Spleen (tissue), 11 donors: Measurements from ENCODE around the gene OR5K4. TPM values are rescaled to one million over a fixed set of nuclear protein-coding genes. Genes with fewer than 3 reads are reported as not detected.

Experiments
- DNase-seq: peaks from one replicate; pipeline ENCODE4 v3.0.0-alpha.2; 2020
- H3K27ac ChIP-seq, 8 donors: fragments of 200-600 bp; sonication (generic) in 7 of 8; 1 replicate in 4 of 8; 2 replicates in 4 of 8; pipeline versions ENCODE4 v1.5.0 to v1.8.0; 2016 to 2021; ENCODE audit warnings: inconsistent platforms in 4 of 8, mild to moderate bottlenecking in 4 of 8, moderate library complexity in 1 of 8
- H3K27me3 ChIP-seq, 7 donors: fragments of 200-600 bp; sonication (generic) in 6 of 7; replicated peaks in 1 of 7; 1 replicate in 4 of 7; 2 replicates in 3 of 7; pipeline versions ENCODE4 v1.5.0 to v1.8.0; 2016 to 2021; ENCODE audit warnings: inconsistent platforms in 3 of 7, mild to moderate bottlenecking in 1 of 7
- H3K36me3 ChIP-seq, 6 donors: fragments of 200-600 bp; sonication (generic) in 5 of 6; 1 replicate in 4 of 6; 2 replicates in 2 of 6; pipeline versions ENCODE4 v1.5.0 to v1.8.0; 2016 to 2021; ENCODE audit warnings: inconsistent platforms in 2 of 6
- H3K4me1 ChIP-seq, 6 donors: fragments of 200-600 bp; sonication (generic) in 5 of 6; 1 replicate in 3 of 6; 2 replicates in 3 of 6; pipeline versions ENCODE4 v1.5.0 to v1.8.0; 2016 to 2021; ENCODE audit warnings: inconsistent platforms in 3 of 6
- H3K4me3 ChIP-seq, 8 donors: fragments of 200-600 bp; sonication (generic) in 7 of 8; 1 replicate in 4 of 8; 2 replicates in 4 of 8; pipeline versions ENCODE4 v1.5.0 to v1.8.0; 2016 to 2021; ENCODE audit warnings: inconsistent platforms in 4 of 8, mild to moderate bottlenecking in 4 of 8, moderate library complexity in 2 of 8
- H3K9me3 ChIP-seq, 8 donors: fragments of 200-600 bp; sonication (generic) in 7 of 8; 1 replicate in 4 of 8; 2 replicates in 4 of 8; pipeline versions ENCODE4 v1.5.0 to v1.8.0; 2016 to 2021; ENCODE audit warnings: inconsistent platforms in 4 of 8
- CTCF ChIP-seq, 11 experiments: fragments of 200-600 bp in 7 of 11; fragments of 450-650 bp in 4 of 11; sonication (generic) in 4 of 11; IDR thresholded peaks in 8 of 11; conservative IDR thresholded peaks in 3 of 11; 1 replicate in 7 of 11; 2 replicates in 4 of 11; pipeline versions ENCODE4 v1.4.0 to v1.8.0; 2016 to 2021; ENCODE audit warnings: antibody characterized with exemption in 11 of 11, inconsistent platforms in 4 of 11, mild to moderate bottlenecking in 1 of 11
- POLR2A ChIP-seq, 3 donors: fragments of 450-650 bp; IDR thresholded peaks; one replicate each; pipeline ENCODE4 v1.5.1; 2017; ENCODE audit warnings: antibody characterized with exemption in 3 of 3, mild to moderate bottlenecking in 1 of 3
- POLR2AphosphoS5 ChIP-seq, 3 donors: sonication (generic); formaldehyde crosslinking; IDR thresholded peaks; one replicate each; pipeline ENCODE4 v1.5.1; 2017; ENCODE audit warnings: antibody characterized with exemption in 3 of 3
- WGBS, 5 donors: extraction: QIAGEN DNeasy Blood & Tissue Kit in 3 of 5; methylation state at CpG; one replicate each; pipeline versions ENCODE4 v1.1.5 to v1.1.7; 2013 to 2018; 5-methylcytosine and 5-hydroxymethylcytosine counted together
- intact Hi-C: fragments of 100-400 bp; cut with DNase I; formaldehyde crosslinking; loops from one replicate; pipeline ENCODE4 v1.15.0; 2023; ENCODE audit warnings: low total_unique reads
- polyA plus RNA-seq, 3 donors: library from polyadenylated mRNA; stranded (reverse); fragments of 200-250 nt; gene quantifications; one replicate each; pipeline ENCODE4 v1.2.1, GENCODE V29; 2013
- total RNA-seq, 7 donors: library from RNA; depleted of rRNA in 3 of 7; stranded (reverse); fragments of >200 nt in 3 of 7; fragmentation: NEBNext Ultra II Directional in 4 of 7; extraction: Animal tissue kit (Norgen Biotek cat#: 25700) in 4 of 7; gene quantifications; one replicate each; pipeline versions ENCODE4 v1.1.0 to v1.2.1, GENCODE V29; 2016 to 2021
- donor health status: healthy with polysubstance abuse.
- donor health status: DM: no; HTN: no; CAD: no; lungs with moderate emphysema.
- donor health status: DM: no; HTN: no; CAD: no.
- donor health status: Bipolar disorder and iron deficiency.
- donor health status: healthy.
- donor health status: DM: no; HTN: no; CAD: no.
- donor health status: DM: yes; HTN: yes; CAD: no.

OR5K4 gene
- total and polyA plus RNA-seq, 10 donors: not detected

DNA sequence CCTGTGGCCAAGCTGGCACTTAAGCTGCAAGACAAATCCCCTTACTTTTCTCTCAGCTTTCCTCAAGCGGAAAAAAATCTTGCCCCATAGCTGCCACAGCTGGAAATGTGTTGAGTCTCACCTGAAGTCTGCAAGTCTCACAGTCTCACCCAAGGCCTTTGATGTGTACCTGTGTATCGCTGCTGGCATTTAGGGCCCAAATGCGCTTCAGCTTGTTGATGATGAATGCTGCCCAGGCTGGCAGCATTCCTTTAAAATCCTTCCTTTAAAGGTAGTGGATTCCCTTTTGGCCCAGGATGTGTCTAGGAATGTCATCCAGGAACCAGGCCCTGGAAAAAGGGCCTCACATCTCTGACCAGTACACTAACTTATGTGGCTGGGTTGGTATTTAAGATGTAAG lies 7.0 kb downstream of the OR5K4 start:
- intact Hi-C loops: no loop called here
- Histone ChIP-seq H3K9me3 (peaks cover 0 to 44% (median 30%) of the 10 kb centered on the region in 8 donors), H3K27me3 (no peaks in the 10 kb centered on the region), H3K4me3 (no peak overlapping the region), H3K4me1 (no peaks in the 10 kb centered on the region), H3K27ac (no peak overlapping the region), H3K36me3 (no peaks in the 10 kb centered on the region)
- 89 to 100% (median 95%) methylated on average over 3 of the region's 3 CpGs for WGBS, 5 donors
- TF ChIP-seq POLR2A (IDR thresholded peaks at IDR 0.05) (no peak), POLR2AphosphoS5 (IDR thresholded peaks at IDR 0.05) (no peak), CTCF (IDR thresholded peaks at IDR 0.05 in 8 of 11, conservative IDR thresholded peaks at IDR 0.05 in 3 of 11) (no peak)
- no peak for DNase-seq

- TF ChIP-seq POLR2AphosphoS5 (IDR thresholded peaks at IDR 0.05) (no peak), CTCF (IDR thresholded peaks at IDR 0.05 in 8 of 11, conservative IDR thresholded peaks at IDR 0.05 in 3 of 11) (no peak), POLR2A (IDR thresholded peaks at IDR 0.05) (no peak)
- no peak for DNase-seq
- 45 to 90% (median 64%) methylated on average over 2 of the region's 2 CpGs for WGBS, 5 donors
- intact Hi-C loops: no loop called here
- Histone ChIP-seq H3K9me3 (peaks cover 0 to 47% (median 30%) of the 10 kb centered on the region in 8 donors), H3K36me3 (no peaks in the 10 kb centered on the region), H3K4me3 (no peak overlapping the region), H3K27me3 (no peaks in the 10 kb centered on the region), H3K27ac (no peak overlapping the region), H3K4me1 (no peaks in the 10 kb centered on the region)
Measured at GRCh38 chr3:98361289-98361688, 7.6 kb downstream of the OR5K4 start.

GRCh38 chr3:98367464-98368246 lies 14.0 kb downstream of the OR5K4 start:
- no peaks in the 10 kb centered on the region for H3K4me1 ChIP-seq
- peaks cover 0 to 10% (median 2%) of the 10 kb centered on the region in 8 donors for H3K9me3 ChIP-seq
- DNase-seq: no peak
- WGBS, 5 donors: 72 to 91% (median 83%) methylated on average over 4 of the region's 4 CpGs
- H3K27me3 ChIP-seq: no peaks in the 10 kb centered on the region
- TF ChIP-seq CTCF (IDR thresholded peaks at IDR 0.05 in 8 of 11, conservative IDR thresholded peaks at IDR 0.05 in 3 of 11) (no peak), POLR2A (IDR thresholded peaks at IDR 0.05) (no peak), POLR2AphosphoS5 (IDR thresholded peaks at IDR 0.05) (no peak)
- intact Hi-C loops: no loop called here
- no peak overlapping the region for H3K4me3 ChIP-seq
- no peak overlapping the region for H3K27ac ChIP-seq
- no peaks in the 10 kb centered on the region for H3K36me3 ChIP-seq

- Histone ChIP-seq H3K36me3 (no peaks in the 10 kb centered on the region), H3K27ac (no peak overlapping the region), H3K27me3 (no peaks in the 10 kb centered on the region), H3K4me3 (no peak overlapping the region), H3K9me3 (no peaks in the 10 kb centered on the region), H3K4me1 (no peaks in the 10 kb centered on the region)
- intact Hi-C loops: no loop called here
- no peak for DNase-seq
- TF ChIP-seq CTCF (IDR thresholded peaks at IDR 0.05 in 8 of 11, conservative IDR thresholded peaks at IDR 0.05 in 3 of 11): no peak
- TF ChIP-seq POLR2AphosphoS5 (IDR thresholded peaks at IDR 0.05): no peak
- no peak for TF ChIP-seq POLR2A (IDR thresholded peaks at IDR 0.05)
Measured at GRCh38 chr3:98371186-98371585, 17.5 kb downstream of the OR5K4 start.
